Amygdala (tissue), 56 donors: ENCODE results near the gene KLHL26.
"Not testable (repeated sequence)": the region's sequence is repeated elsewhere in the genome, so short reads cannot be mapped to it uniquely, and the experiment has no call there.

Experiments used
- DNase-seq, 56 donors: peaks; one replicate each; lab custom pipeline; 2025; lab: John Stamatoyannopoulos, UW

The KLHL26 gene

GRCh38 chr19:18599485-18599884 lies 37.3 kb upstream of the KLHL26 start:
- DNase-seq, result no peak

DNA sequence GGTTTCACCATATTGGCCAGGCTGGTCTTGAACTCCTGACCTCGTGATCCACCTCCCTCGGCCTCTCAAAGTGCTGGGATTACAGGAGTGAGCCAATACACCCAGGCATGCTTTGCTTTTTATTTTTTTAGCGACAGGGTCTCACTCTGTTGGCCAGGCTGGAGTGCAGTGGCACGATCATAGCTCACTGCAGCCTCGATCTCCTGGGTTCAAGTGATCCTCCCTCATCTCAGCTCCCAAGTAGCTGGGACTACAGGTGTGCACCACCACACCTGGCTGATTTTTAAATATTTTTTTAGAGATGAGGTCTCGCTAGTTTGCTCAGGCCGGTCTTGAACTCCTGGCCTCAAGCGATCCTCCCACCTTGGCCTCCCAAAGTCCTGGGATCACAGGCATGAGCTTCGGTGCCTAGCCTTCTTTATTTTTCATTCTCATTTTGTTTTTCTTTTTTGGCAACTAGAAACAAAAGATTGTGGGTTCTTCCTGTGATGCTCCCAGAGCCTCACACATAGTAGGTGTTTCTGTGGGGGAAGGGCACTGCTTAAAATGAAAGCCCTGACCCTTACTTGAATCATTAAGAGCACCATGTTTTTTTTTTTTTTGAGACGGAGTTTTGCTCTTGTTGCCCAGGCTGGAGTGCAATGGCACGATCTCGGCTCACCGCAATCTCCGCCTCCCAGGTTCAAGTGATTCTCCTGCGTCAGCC lies 36.0 kb upstream of the KLHL26 start:
- not testable (repeated sequence) for DNase-seq

- no peak for DNase-seq
These were observed 35.0 kb upstream of the KLHL26 start for GRCh38 chr19:18601875-18602274.

- DNase-seq, result no peak
These were observed 33.4 kb upstream of the KLHL26 start for GRCh38 chr19:18603255-18603957.

- DNase-seq, result no peak
These were observed 32.6 kb upstream of the KLHL26 start for GRCh38 chr19:18603958-18604819.

- no peak for DNase-seq
These were observed 32.0 kb upstream of the KLHL26 start for GRCh38 chr19:18604820-18605159.

DNA sequence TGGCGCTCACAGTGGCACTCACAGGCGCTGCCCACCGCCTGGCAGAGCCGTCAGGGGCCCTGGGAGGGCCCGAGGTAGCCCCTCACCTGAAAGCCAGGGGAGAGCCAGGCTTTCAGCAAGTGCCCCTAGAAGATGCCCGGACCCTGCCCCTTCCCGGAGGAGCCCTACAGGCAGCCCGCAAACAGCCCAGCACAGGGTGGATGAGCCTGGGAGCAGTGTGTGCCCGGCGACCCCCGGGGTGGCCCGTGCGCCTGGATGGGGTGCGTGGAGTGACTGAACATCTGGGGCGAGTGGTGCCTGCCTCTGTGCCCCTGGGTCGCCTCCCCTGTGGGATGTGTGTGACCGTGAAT lies 31.7 kb upstream of the KLHL26 start:
- no peak for DNase-seq

DNA sequence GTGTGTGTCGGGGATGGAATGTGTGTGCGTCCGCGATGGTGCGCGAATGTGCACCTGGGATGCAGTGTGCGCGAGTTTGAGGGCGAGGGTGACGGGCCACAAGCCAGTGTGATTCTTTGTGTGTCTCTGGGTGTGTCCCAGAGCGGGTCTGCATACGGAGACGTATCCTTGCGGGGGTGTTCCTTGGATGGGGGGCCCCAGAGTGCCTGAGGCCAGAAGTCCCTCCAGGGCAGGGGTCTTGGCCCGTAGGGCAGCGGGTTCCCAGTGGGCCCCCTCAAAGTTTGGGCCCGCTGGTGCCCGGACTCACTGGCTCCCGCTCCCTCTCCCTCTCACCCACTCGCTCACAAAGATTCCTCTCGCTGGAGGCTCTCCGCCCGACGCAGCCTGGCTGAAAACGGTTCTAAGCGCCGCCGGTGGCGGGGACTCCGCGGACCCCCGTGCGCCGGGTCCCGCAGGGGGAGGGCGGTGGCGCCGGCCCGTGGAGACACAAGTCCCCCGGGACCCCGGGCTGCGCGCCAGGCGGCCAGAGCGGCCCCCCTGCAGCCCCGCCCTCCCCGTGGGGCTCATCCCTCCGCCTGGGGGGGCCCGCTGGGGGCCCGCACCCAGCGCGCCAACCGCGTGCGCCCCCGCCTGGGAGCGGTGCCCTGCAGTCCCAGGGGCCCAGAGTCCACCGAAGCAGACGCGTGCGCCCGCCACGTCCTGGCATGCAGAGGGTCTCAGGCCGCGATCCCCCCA lies 31.1 kb upstream of the KLHL26 start:
- no peak for DNase-seq

DNA sequence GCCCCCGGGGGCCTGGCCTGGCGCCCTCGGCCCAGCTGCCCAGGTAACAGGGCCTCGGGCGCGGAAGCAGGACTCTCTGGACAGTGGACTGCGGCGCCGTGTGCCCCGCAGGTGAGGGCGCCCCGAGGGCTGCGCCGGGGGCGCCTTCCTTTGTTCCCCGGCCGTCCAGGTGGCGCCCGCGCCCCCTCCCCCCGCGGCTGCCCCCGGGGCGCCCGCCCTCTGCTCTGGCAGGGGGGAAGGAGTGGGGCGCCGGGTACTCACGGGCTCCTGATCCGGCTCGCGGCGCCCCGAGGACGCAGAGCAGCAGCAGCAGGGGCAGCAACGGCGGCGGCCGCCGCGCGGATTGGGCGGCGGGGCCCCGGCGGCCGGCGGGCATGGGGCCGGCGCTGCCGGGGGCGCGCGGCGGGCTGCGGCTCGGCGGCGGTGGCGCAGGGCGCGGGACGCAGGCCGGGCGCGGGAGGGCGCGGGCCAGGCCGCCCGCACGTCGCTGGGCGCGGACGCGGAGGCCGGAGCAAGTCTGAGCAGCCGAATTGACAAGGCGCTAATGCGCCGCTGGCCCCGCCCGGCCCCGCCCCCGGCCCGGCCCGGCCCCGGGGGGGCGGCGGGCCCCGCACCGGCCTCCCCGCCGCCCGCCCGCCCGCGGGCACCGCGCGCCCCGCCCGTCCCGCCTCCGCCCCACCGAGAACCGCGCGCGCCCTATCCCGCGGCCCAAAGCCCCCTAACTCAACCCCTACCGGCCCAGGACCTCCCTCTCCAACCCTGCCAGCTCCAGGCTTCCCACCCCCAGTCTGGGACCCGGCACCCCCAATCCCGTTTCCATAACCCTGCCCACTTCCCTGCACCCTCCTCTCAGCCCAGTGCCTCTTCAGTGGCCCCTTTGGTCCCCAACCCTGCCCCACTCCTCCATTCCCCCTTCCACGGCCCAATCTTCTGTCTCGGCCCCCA lies 30.3 kb upstream of the KLHL26 start, which contains the start of gene CRLF1:
Gene CRLF1, minus strand, starts transcription at position 519 of the 945 bp plus-strand sequence. Its CDS starts 143 bp downstream, at position 376.
- DNase-seq, result no peak

- no peak for DNase-seq
These were observed 29.4 kb upstream of the KLHL26 start for GRCh38 chr19:18607226-18608101.

DNA sequence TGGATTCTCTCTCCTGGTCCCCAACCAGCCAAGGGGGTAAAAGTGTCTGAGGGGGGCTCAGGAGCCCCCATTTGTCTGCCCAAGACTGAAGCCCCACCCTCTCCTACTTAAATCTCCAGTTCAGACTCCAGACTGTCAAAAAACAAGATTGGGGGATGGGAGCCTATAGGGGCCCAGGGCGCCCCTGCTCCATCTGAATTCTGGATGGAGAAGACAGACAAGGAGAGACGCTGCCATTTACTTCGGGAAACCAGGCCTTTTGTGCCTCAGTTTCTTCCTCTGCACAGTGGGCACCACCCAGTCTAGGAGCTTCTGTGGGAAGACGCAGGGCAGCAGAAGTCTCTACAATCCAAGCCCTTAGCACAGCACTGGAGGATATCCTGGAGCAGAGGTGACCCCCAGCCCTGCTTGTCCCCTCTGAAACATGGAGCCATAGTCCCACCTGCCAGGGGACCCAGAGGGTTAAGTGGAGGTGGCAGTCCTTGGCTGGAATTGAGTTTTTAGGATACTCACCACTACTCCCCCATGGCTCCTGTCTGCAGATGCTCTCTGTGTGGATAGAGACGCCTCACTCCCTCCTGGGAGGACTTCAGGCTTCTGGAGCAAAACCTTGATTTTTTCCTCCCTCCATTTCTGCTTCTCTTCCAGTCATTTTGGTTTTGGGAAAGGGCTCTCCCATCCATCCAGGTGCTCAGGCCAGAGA lies 28.6 kb upstream of the KLHL26 start:
- DNase-seq, result no peak

DNA sequence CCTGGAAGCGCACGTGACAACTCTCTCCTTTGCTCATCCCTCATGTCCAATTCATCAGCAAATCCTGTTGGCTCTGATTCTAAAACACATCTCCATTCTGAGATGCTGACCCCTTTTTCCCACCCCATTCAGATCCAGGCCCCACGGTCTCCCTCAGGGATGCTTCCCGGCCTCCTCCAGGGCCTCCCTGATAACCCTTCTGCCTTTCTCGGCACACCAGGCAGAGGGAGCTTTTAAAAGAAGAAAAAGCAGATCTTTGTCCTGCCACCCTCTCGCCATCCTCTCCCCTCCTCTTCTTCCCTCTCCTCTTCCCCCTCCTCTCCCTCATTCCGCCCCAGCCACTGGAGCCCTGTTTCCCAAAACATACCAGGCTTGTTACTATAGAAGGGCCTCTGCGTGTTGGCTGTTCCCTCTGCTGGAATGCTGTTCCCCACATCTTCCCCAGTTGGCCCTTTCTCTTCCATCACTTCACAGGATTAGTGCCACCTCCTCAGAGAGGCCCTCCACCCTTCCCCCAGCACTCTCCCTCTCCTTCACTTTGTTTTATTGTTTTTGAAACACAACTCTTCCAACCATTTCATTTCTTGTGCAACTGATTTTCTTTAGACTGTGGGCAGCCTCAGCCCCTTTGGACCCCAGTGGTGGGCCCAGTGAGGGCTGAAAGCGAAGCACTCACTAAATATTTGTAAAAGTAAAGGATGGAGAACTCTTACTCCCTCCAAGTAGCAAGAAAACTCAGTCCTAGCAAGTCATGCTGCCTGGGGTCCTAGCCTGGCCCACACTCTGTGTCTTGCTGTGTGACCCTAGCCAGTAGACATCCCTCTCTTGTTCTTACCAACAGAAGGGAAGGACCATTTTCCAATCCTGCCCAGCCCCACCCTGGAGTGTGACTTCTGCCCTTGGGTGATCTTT lies 27.8 kb upstream of the KLHL26 start:
- DNase-seq, result no peak

DNA sequence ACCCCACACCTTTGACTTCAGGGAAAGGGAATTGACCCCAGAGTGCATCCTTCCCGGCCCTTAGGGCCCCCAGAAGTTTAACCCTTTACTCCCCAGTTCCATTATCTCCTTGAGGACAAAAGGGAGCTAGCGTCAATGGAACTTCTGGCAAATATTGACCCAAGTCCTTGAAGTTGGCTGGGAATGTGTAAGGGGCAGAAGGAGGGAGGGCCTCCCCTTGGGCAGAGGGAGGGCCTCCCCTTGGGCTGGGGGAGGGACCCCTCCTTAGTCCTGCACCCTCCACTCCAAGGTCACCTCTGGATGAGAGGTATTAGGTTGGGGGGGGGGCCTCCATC lies 27.1 kb upstream of the KLHL26 start:
- DNase-seq, result no peak

- no peak for DNase-seq
These were observed 26.6 kb upstream of the KLHL26 start for GRCh38 chr19:18610245-18610555.

DNA sequence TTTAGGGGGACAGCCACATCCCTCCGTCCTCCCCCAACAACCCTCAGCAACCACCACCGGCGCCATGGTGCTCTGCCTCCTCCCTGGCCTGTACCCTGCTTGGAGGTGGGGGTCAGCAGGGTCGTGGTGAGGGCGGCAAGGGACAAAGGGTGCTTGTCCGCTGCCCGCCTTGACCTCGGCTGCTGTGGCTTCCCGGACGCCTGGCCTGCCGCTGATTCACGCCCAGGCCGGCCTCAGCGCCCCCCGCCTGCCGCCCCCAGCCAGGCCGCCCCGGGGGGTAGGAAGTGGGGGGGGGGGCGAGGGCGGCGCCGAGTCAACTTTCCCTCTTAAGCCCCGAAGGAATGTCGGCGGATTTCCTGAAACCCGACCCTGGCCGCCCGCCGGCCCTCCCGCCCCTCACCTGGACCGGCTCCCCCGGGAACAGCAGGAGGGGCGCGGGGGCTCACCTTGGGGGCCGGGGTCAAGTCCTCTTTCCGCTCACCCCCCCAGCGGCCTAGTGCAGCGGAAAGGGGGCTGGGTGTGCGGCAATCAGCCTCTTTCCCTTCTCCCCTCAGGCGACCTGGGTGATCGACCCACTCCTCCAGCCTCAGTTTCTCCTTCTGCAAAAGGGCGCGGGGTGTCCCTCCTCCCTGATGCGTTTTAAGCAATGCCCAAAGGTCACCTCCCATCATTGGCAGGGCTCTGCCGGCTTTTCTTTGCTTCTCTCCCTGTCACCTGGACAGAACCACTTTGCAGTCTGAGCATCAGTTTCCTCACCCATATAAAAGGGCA lies 26.1 kb upstream of the KLHL26 start:
- DNase-seq, result no peak

DNA sequence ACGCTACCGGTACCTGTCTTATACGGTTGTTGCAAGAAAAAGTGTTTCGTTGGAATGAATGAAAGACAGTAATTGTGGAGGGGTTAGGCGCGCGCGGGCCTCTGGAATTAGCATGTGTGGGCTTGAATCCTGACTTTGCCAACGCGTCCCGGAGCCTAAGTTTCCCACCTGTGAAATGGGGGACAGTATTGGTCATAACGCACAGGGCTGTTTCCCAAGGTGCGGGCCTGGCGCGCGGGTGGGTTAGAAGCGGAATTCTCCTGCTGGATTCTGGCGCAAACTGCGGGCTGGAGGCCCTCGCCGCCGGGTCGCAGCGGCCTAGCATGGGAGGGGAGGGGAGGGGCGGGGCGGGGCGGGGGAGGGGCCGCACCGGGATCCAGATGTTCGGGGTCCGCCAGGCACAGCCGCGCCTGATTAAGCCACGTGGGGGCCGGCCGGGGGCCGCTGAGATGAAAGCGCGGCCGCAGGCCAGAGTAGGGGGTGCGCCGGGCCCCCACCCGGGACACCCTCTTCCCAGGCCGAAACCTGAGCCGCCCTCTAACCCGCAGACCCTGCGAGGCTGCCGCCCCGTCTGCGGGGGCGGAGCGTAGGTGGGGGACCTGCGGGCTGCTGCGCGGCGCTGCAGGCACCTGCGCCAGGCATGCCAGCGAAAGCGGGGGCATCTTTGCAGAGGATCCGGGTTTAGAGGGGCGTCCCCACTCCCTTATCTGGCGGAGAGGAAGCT lies 25.3 kb upstream of the KLHL26 start:
- no peak for DNase-seq
